SK-N-SH (cell line): ENCODE data around the gene ARL5B. TPM values are rescaled to one million over a fixed set of nuclear protein-coding genes. Genes with fewer than 3 reads are reported as not detected.

Experiments used
- CTCF ChIA-PET: fragments of 300-600, 350-600 bp; formaldehyde crosslinking; extraction: SDS; loops from one replicate; lab custom pipeline; 2021; lab: Yijun Ruan, JAX
- POLR2A ChIA-PET: fragments of 350-600 bp; sonication (Branson Sonifier 250); formaldehyde crosslinking; extraction: SDS; loops from one replicate; lab custom pipeline; 2020; ENCODE audit warnings: antibody characterized with exemption, inconsistent platforms; lab: Yijun Ruan, JAX
- DNase-seq: peaks from one replicate; pipeline ENCODE4 v3.0.0; 2012
- H2AFZ ChIP-seq: fragments of 200-600 bp; sonication (generic); 2 replicates; pipeline ENCODE4 v1.8.1; 2016; ENCODE audit warnings: antibody characterized with exemption, mild to moderate bottlenecking, low read depth
- H3F3A ChIP-seq: fragments of 200-600 bp; sonication (generic); replicated peaks from 2 replicates; pipeline ENCODE3; 2016; ENCODE audit warnings: antibody characterized with exemption, mild to moderate bottlenecking; ENCODE audit not compliant: insufficient read depth
- H3K27ac ChIP-seq, 2 experiments: fragments of 200-500 bp in 1 of 2; fragments of 200-600 bp in 1 of 2; sonication (Bioruptor generic) in 1 of 2; sonication (generic), shearing (Covaris generic) in 1 of 2; 2 replicates each; pipeline versions ENCODE4 v1.5.1 to v1.6.1; 2014 to 2016; ENCODE audit warnings: low read depth in 2 of 2, inconsistent platforms in 1 of 2, low read length in 1 of 2, mild to moderate bottlenecking in 1 of 2, mixed read lengths in 1 of 2
- H3K27me3 ChIP-seq: fragments of 200-600 bp; sonication (generic), shearing (Covaris generic); 2 replicates; pipeline ENCODE4 v1.6.1; 2016; ENCODE audit warnings: mixed run types; ENCODE audit not compliant: insufficient read depth
- H3K36me3 ChIP-seq, 2 experiments: fragments of 200-500 bp in 1 of 2; fragments of 200-600 bp in 1 of 2; sonication (Bioruptor generic) in 1 of 2; sonication (generic) in 1 of 2; replicated peaks in 1 of 2; 2 replicates each; pipeline versions ENCODE3 to v1.5.1; 2014 to 2016; ENCODE audit warnings: low read length in 1 of 2, mild to moderate bottlenecking in 1 of 2; ENCODE audit not compliant: insufficient read depth in 2 of 2, control insufficient read depth in 1 of 2
- H3K4me1 ChIP-seq, 2 experiments: fragments of 200-500 bp in 1 of 2; fragments of 200-600 bp in 1 of 2; sonication (Bioruptor generic) in 1 of 2; sonication (generic), shearing (Covaris generic) in 1 of 2; 2 replicates each; pipeline versions ENCODE4 v1.5.1 to v1.6.1; 2014 to 2016; ENCODE audit warnings: low read depth in 1 of 2, low read length in 1 of 2, mixed run types in 1 of 2; ENCODE audit not compliant: insufficient read depth in 2 of 2, control insufficient read depth in 1 of 2
- H3K4me2 ChIP-seq: fragments of 200-600 bp; sonication (generic), shearing (Covaris generic); 2 replicates; pipeline ENCODE4 v1.6.1; 2017; ENCODE audit warnings: mixed run types
- H3K4me3 ChIP-seq, 2 experiments: fragments of 200-500 bp in 1 of 2; fragments of 200-600 bp in 1 of 2; sonication (Bioruptor generic) in 1 of 2; sonication (generic), shearing (Covaris generic) in 1 of 2; 2 replicates each; pipeline versions ENCODE4 v1.5.1 to v1.8.1; 2014 to 2016; ENCODE audit warnings: low read depth in 2 of 2, inconsistent platforms in 1 of 2, low read length in 1 of 2, mild to moderate bottlenecking in 1 of 2, mixed read lengths in 1 of 2, moderate library complexity in 1 of 2
- H3K79me2 ChIP-seq: fragments of 200-600 bp; sonication (generic); 2 replicates; pipeline ENCODE4 v1.8.1; 2017; ENCODE audit warnings: mild to moderate bottlenecking; ENCODE audit not compliant: insufficient read depth
- H3K9ac ChIP-seq: fragments of 200-600 bp; sonication (generic); 2 replicates; pipeline ENCODE4 v1.6.1; 2017; ENCODE audit warnings: mixed run types
- H3K9me2 ChIP-seq: fragments of 200-600 bp; sonication (generic); 2 replicates; pipeline ENCODE4 v1.6.1; 2017; ENCODE audit warnings: mixed run types
- H3K9me3 ChIP-seq: fragments of 200-600 bp; sonication (generic); 2 replicates; pipeline ENCODE4 v1.6.1; 2017; ENCODE audit warnings: mixed run types, mild to moderate bottlenecking, moderate library complexity
- H4K20me1 ChIP-seq: fragments of 200-600 bp; sonication (generic); 2 replicates; pipeline ENCODE4 v1.6.1; 2017; ENCODE audit warnings: mild to moderate bottlenecking, mixed run types; ENCODE audit not compliant: insufficient read depth
- CTCF ChIP-seq: fragments of 200-600 bp; sonication (generic); IDR thresholded peaks from 2 replicates; pipeline ENCODE4 v1.6.1; 2017; ENCODE audit warnings: antibody characterized with exemption, mild to moderate bottlenecking, moderate library complexity
- ELF1 ChIP-seq: IDR thresholded peaks from 2 replicates; pipeline ENCODE4 v1.4.0; 2012
- EZH2phosphoT487 ChIP-seq: fragments of 200-600 bp; sonication (generic); IDR thresholded peaks from 2 replicates; pipeline ENCODE4 v1.6.1; 2017; ENCODE audit warnings: low read depth, mixed run types, mild to moderate bottlenecking, antibody characterized with exemption, moderate library complexity, borderline replicate concordance
- FOSL2 ChIP-seq: IDR thresholded peaks from 2 replicates; pipeline ENCODE4 v1.4.0; 2012; ENCODE audit warnings: low read depth, mild to moderate bottlenecking, moderate library complexity, borderline replicate concordance
- FOXM1 ChIP-seq: IDR thresholded peaks from 2 replicates; pipeline ENCODE4 v1.4.0; 2012; ENCODE audit warnings: low read depth, mild to moderate bottlenecking
- GABPA ChIP-seq: IDR thresholded peaks from 2 replicates; pipeline ENCODE4 v1.4.0; 2012; ENCODE audit warnings: low read depth, mild to moderate bottlenecking
- GATA2 ChIP-seq: sonication (generic); formaldehyde crosslinking; IDR thresholded peaks from 2 replicates; pipeline ENCODE4 v1.5.0; 2020; ENCODE audit warnings: mild to moderate bottlenecking, missing genetic modification reagents
- JUND ChIP-seq: IDR thresholded peaks from 2 replicates; pipeline ENCODE4 v1.4.0; 2012
- NFIC ChIP-seq: IDR thresholded peaks from 2 replicates; pipeline ENCODE4 v1.4.0; 2012; ENCODE audit warnings: borderline replicate concordance
- RAD21 ChIP-seq: IDR thresholded peaks from 2 replicates; pipeline ENCODE4 v1.6.1; 2012; ENCODE audit warnings: mild to moderate bottlenecking, low read length
- REST ChIP-seq: IDR thresholded peaks from 2 replicates; pipeline ENCODE4 v1.6.1; 2012; ENCODE audit warnings: mild to moderate bottlenecking, low read depth, low read length, moderate library complexity
- SMC3 ChIP-seq: IDR thresholded peaks from 2 replicates; pipeline ENCODE4 v1.6.1; 2012; ENCODE audit warnings: low read depth, low read length, improper control_type of control experiment
- USF2 ChIP-seq: fragments of 150-350 bp; IDR thresholded peaks from 2 replicates; pipeline ENCODE4 v1.6.1; 2017; ENCODE audit warnings: antibody characterized with exemption, low read length, low read depth, borderline replicate concordance
- WGBS: methylation state at CpG from one replicate; pipeline ENCODE4 v1.1.6; 2017; ENCODE audit warnings: low lambda C conversion rate; 5-methylcytosine and 5-hydroxymethylcytosine counted together
- polyA plus RNA-seq, 3 experiments: library from polyadenylated mRNA; depleted of rRNA; stranded (reverse); fragments of >200 nt; gene quantifications; 2 replicates each; pipeline ENCODE4 v1.2.3, GENCODE V29; 2012

Gene ARL5B
- polyA plus RNA-seq, 1 of the 3 experiments (the other 2 are of a cell fraction), result 4.9 TPM

GRCh38 chr10:18689498-18689897 is 30.3 kb downstream of the ARL5B start:
- POLR2A ChIA-PET, result no interaction called here
- DNase-seq, result peak; percentile 43
- no peaks in the 10 kb centered on the region for H3K9me2 ChIP-seq

More at GRCh38 chr10:18689498-18689897, 30.3 kb downstream of the ARL5B start:
- WGBS, result 9% methylated on average over 3 of the region's 3 CpGs
- H2AFZ ChIP-seq, result no peak overlapping the region
- H3K9ac ChIP-seq, result no peak overlapping the region
- no peak overlapping the region for H3K27ac ChIP-seq
- H3K36me3 ChIP-seq, result no peaks in the 10 kb centered on the region
- no peaks in the 10 kb centered on the region for H4K20me1 ChIP-seq
- no peak overlapping the region for H3K4me3 ChIP-seq
- no peaks in the 10 kb centered on the region for H3F3A ChIP-seq
- no peaks in the 10 kb centered on the region for H3K79me2 ChIP-seq
- H3K9me3 ChIP-seq, result no peaks in the 10 kb centered on the region
- H3K4me1 ChIP-seq, result no peaks in the 10 kb centered on the region
- no peak overlapping the region for H3K4me2 ChIP-seq
- CTCF ChIA-PET, result interaction anchor here (0.6 to 1.3 kb wide), 25 partner anchors 10 to 1282 kb away, joined by 3 to 15 read pairs (median 4); no protein-coding TSS in a partner anchor
- H3K27me3 ChIP-seq, result no peaks in the 10 kb centered on the region
- no peak for TF ChIP-seq REST
- TF ChIP-seq CTCF, result peak; percentile 73
- TF ChIP-seq FOXM1, result no peak
- TF ChIP-seq SMC3, result peak; percentile 31
- no peak for TF ChIP-seq ELF1
- TF ChIP-seq EZH2phosphoT487, result no peak
- no peak for TF ChIP-seq NFIC
- TF ChIP-seq GATA2, result no peak
- no peak for TF ChIP-seq GABPA
- no peak for TF ChIP-seq USF2
- TF ChIP-seq JUND, result no peak
- TF ChIP-seq RAD21, result peak; percentile 83
- TF ChIP-seq FOSL2, result no peak
